ENCODE measurements around the gene PROSER2.

Gene PROSER2

GRCh38 chr10:11805792-11806191 lies 17.4 kb upstream of the PROSER2 start:
- DNase-seq (ENCODE audit: low read depth), result no peak

GRCh38 chr10:11806706-11807105 lies 16.4 kb upstream of the PROSER2 start:
- no peak for DNase-seq (ENCODE audit: low read depth)

DNA sequence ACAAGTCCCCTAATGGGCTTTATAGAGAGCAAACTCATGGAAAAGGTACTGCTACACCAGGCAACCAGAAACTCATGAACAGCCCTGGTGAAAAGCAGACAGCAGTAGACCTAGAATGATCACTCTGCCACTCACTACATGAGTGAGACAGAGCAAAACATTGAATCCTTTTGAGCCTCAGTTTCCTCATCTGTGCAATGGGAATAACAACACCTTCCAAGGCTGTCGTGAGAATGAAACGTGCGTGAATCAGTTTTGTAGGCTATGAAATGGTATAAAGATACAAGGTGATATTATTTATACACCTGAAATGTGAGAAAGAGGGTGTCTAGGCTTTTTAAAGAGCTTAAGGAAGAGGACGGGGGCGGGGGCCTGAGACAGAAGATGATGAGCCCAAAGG lies 14.3 kb upstream of the PROSER2 start:
- no peak for DNase-seq (ENCODE audit: low read depth)

- no peak for DNase-seq (ENCODE audit: low read depth)
These were observed 12.8 kb upstream of the PROSER2 start for GRCh38 chr10:11810313-11810766.

GRCh38 chr10:11810973-11811372 lies 12.2 kb upstream of the PROSER2 start:
- DNase-seq (ENCODE audit: low read depth), result no peak

DNA sequence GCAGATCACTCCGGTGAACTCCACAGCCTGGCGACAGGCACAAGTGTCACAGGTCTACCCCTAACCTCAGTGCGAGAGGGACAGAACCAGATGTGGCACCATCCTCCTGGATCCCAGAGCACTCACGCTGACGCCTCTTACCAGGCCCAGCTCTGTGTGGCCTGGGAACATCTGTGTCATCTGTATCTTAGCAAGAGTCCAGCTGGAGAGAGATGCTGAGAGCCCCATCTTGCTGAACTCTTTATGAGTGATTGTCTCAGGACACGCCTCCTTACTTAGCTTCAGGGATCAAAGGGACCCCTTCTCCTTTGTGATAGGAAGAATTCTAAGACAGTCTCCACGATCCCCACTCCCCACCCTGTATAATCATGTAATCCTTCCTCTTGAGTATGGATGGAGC lies 10.0 kb upstream of the PROSER2 start:
- no peak for DNase-seq (ENCODE audit: low read depth)

- no peak for DNase-seq (ENCODE audit: low read depth)
These were observed 9.1 kb upstream of the PROSER2 start for GRCh38 chr10:11813855-11814567.

- no peak for DNase-seq (ENCODE audit: low read depth)
These were observed 4.1 kb upstream of the PROSER2 start for GRCh38 chr10:11819027-11819426.

DNA sequence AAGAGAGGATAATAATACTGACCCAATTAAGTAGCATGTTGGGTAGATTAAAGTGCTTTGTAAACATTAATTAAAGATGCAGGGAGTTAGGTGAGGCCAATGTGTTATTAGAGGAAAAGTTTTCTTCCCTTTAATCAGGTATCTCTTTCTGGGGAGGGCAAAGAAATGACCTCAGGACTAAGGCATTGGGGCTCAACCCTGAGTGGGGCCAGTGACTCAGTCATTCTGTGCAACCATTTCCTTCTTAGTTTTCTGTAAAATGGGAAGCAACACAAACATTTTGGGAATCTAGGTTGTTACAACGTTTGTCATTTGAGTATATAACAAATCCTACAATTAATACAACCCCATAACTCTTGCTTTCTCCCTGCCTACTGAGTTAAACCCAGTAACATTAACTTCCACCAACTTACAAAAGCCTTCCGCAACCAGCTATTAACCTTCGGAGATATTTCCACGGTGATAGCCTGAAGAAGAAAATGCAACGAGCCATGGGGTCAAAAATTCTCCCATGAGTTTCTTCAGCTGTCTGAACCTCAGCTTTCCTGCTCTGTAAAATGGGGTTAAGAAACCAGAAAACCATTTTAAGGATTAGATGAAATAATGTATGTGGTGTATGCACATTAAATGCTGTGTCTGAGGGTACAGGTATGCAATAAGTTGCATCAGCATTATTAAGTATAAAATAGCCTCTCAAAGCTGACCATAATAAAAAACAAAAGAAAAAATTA lies 965 bp upstream of the PROSER2 start:
- no peak for DNase-seq (ENCODE audit: low read depth)

DNA sequence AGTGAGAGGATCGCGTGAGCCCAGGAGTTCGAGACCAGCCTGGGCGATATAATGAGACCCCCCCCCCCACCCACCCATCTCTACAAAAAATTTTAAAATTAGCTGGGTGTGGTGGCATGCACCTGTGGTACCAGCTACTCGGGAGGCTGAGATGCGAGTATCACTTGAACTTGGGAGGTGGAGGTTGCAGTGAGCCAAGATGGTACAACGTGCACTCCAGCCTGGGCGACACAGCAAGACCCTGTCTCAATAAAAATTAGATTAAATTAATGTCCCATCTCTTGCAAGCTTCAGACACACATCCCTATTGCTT lies 391 bp upstream of the PROSER2 start:
- no peak for DNase-seq (ENCODE audit: low read depth)

DNA sequence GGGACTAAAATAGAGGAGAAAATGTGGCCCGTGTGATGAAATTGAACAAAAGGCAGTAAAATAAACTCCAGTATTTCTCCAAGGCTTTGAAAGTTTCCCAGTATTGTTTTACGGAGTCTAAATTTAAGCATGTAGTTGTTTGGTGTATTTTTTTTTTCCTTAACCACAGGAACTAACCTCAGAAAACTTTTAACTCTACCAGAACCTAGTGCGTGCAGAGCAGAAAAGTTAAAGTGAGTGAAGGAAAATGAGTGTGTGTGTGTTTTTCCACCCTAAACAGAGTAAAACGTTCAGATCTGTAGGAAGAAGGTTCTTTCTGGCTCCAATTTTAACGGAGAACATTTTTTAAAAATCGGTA lies 812 bp downstream of the PROSER2 start:
- DNase-seq (ENCODE audit: low read depth), result no peak

- DNase-seq (ENCODE audit: low read depth), result no peak
These were observed 1.2 kb downstream of the PROSER2 start for GRCh38 chr10:11824376-11824775.

- no peak for DNase-seq (ENCODE audit: low read depth)
These were observed 1.7 kb downstream of the PROSER2 start for GRCh38 chr10:11824825-11825224.

DNA sequence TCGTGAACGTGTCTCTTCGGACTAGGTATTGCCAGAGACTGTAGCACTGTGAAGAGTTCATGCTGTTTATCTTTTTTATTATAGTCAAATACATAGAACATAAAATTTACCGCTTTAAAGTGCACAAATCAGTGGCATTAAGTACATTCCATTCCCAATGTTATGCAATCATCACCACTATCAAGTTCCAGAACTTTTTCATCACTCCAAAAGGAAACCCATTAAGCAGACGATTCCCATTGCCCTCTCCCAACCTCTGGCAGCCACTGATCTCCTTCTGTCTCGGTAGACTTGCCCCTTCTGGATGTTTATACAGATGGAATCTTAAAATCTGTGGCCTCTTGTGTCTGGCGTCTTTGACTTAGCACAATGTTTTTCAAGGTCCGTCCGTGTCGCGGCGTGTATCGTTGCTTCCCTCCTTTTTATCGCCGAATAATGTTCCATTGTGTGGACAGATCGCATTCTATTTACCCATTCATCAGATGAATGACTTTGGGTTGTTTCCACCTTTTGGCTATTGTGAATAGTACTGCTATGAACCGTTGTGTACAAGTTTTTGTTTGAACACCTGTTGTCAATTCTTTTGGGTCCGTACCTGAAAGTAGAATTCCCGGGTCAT lies 2.7 kb downstream of the PROSER2 start:
- DNase-seq (ENCODE audit: low read depth), result no peak

- DNase-seq (ENCODE audit: low read depth), result no peak
These were observed 3.9 kb downstream of the PROSER2 start for GRCh38 chr10:11827006-11827405.

- no peak for DNase-seq (ENCODE audit: low read depth)
These were observed 4.3 kb downstream of the PROSER2 start for GRCh38 chr10:11827414-11827813.

- no peak for DNase-seq (ENCODE audit: low read depth)
These were observed 5.6 kb downstream of the PROSER2 start for GRCh38 chr10:11828682-11829284.

GRCh38 chr10:11830836-11831519 lies 7.8 kb downstream of the PROSER2 start:
- no peak for DNase-seq (ENCODE audit: low read depth)

- no peak for DNase-seq (ENCODE audit: low read depth)
These were observed 8.4 kb downstream of the PROSER2 start for GRCh38 chr10:11831520-11831951.

- no peak for DNase-seq (ENCODE audit: low read depth)
These were observed 8.9 kb downstream of the PROSER2 start for GRCh38 chr10:11832042-11832441.

- no peak for DNase-seq (ENCODE audit: low read depth)
These were observed 11.9 kb downstream of the PROSER2 start for GRCh38 chr10:11835061-11835460.

GRCh38 chr10:11835704-11836103 lies 12.5 kb downstream of the PROSER2 start:
- DNase-seq (ENCODE audit: low read depth), result no peak

Measured in stimulated activated CD8-positive, alpha-beta memory T cell treated with anti-CD3 and anti-CD28 coated beads, Interleukin-12 subunit alpha, Interleukin-12 subunit beta, amount 100 ng/mL, for 4 hours (primary cell).